Fibroblast of pulmonary artery (primary cell): Measurements from ENCODE around the gene ADARB2.

Source experiments
- DNase-seq: peaks from one replicate; pipeline ENCODE4 v3.0.0-alpha.2; 2010; ENCODE audit warnings: low read depth
- H3K4me3 ChIP-seq: replicated peaks from 2 replicates; pipeline ENCODE4 v1.5.1; 2011; ENCODE audit warnings: low read depth, mild to moderate bottlenecking, control low read depth, low read length, moderate library complexity
- TF ChIP-seq, protein P1 (sequence below): IDR thresholded peaks from 2 replicates; pipeline ENCODE4 v1.5.1; 2011; ENCODE audit warnings: mild to moderate bottlenecking, control low read depth, low read length, inconsistent platforms; ENCODE audit errors: missing control alignments

Gene ADARB2

DNA sequence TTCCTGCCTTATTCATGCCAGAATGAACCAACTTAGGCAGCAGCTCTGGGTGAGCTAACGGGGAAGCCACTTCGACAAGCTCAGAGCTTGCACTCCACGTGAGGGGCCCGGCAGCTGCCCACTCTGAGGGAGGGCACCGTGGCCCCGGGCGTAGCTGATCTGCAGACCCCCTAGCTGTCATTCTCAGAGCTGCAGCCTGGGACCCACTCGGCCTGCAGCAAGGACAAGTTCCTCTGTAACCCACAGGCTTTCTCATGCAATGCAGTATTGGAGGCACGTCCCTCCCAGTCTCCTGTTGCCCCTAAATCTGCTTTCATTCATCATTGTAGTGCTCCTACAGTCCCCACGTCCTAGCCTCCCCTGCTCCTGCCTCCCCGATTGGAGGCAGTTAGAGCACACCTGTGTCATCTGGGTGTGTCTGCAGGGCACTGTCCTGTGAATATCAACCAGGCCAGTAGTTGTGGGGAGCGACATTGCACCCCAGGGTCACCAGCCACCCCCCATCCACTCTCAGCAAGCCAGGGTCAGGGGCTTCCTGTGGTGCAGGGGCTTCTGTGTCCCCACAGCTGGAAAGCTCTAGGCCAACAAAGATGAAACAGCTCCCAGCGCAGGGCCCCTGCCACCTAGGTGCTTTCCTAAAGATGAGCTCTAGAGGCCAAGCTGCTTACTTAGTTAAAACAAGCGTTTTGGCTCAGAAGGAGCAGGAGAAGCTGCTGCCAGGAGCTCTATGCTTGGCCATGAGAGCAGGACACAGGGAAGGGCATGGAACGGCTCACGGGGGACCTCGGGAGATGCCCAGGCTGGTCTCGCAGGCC, 333.6 kb downstream of the ADARB2 start:
- H3K4me3 ChIP-seq = no peak overlapping the region
- no peak for DNase-seq
- TF ChIP-seq, protein P1, sequence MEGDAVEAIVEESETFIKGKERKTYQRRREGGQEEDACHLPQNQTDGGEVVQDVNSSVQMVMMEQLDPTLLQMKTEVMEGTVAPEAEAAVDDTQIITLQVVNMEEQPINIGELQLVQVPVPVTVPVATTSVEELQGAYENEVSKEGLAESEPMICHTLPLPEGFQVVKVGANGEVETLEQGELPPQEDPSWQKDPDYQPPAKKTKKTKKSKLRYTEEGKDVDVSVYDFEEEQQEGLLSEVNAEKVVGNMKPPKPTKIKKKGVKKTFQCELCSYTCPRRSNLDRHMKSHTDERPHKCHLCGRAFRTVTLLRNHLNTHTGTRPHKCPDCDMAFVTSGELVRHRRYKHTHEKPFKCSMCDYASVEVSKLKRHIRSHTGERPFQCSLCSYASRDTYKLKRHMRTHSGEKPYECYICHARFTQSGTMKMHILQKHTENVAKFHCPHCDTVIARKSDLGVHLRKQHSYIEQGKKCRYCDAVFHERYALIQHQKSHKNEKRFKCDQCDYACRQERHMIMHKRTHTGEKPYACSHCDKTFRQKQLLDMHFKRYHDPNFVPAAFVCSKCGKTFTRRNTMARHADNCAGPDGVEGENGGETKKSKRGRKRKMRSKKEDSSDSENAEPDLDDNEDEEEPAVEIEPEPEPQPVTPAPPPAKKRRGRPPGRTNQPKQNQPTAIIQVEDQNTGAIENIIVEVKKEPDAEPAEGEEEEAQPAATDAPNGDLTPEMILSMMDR = no peak

DNA sequence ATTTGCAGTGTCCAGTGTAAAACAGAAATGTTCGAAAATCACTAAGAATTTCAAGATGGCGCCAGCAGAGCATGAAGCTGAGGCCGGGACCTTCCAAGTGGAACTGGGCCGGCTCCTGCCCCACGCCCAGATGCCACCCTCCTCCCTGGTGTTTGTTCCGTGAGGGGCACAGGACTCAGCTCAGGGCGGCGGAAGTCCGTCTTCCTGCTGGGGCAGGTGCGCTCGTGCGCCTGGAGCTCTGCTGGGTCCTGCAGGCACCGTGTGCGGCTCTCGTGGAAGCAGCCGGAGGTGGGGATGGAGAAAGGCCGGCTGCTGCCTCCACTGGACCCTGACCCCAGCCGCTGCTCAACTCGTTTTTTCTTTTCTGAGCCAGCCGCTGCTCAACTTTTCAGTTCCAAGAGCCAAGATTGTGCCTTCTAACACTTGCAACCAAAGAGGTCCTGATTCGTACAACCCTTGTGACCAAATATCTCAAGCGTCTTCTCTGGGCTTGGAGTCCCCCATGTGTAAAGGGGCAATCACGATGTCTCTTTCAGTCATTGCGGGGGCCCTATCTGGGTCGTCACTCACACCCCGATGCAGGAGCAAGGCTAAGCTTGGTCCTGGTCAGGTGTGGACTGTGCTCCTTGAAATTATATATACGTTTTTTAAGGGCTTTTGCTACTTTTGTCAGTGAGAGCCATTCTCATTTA, 334.4 kb downstream of the ADARB2 start:
- no peak for DNase-seq
- no peak overlapping the region for H3K4me3 ChIP-seq
- TF ChIP-seq, protein P1 = no peak

DNA sequence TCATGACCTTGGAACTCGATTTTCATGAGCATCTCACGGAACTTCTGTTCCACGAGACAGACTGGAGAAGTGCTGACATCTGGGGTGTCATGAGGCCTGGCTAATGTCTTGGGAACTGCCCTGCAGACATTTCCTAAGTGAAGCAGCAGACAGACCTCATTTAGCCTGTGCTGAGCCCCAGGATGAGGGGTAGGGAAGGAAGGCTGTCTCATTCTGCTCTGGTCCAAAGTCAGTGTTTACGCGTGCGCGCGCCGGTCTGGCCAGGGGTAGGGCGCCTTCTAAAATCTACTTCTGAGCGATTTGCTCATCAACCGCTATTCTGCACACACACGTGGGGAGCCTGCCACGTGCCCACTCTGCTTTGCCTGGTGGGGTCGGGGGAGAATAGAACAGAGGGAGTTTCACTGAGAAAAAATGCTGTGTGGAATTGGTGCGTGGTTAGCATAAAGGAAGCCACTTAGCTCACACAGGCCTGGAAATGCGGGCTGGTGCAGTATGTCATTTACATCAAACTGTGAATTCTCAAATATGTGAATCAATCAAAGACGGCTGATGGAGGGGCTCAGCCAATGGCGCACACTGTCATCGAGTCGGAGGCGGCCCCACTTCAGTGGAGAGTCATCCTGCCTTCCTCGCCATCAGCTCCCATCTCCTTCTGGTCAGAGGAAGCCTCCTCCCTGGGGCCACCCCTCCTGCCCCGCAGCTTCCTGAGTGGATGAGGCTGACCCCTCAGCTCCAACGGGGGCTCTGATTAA, 335.1 kb downstream of the ADARB2 start:
- TF ChIP-seq, protein P1 = no peak
- no peak for DNase-seq
- no peak overlapping the region for H3K4me3 ChIP-seq

DNA sequence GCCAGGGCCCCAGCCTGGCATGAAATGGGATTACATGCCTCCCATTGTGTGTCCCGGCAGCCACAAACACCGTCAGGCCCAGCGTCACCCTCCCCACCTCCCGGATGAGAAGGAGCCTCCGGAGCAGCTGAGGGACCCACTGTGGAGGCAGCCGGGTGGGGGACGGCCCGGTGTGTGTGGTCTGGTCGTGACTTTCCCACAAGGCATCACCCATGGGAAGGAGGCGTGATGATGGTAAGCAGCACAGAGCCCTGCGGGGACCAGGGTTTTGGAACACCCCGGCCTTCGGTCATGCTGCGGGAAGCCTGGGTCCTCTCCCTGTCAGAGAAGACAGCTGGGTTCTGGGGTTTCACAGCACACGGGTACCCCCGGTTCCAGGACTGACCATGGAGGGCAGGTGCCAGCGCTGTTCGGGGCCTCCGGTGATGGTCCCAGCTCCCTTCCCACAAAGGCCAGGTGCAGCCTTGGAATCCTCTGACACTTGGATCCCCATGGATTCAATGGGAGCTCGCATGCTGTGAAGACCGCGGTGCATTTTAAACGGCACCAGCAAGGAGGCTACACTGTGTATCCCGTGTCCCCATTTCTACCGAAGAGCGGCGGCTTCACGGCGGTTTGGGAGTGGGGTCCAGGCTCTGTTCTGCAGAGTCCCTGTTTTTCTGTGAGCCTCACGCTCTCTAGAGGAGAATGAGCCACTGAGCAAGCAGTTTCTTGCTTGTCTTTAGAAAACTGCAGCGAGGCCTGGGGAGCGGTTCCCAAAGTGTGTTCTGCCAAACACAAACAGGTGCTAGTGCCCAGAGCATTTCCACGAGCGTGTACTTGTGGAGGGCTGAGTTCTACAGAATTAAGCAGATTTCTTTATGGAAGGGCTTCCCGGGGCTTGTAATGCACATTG, 336.0 kb downstream of the ADARB2 start:
- TF ChIP-seq, protein P1 = no peak
- DNase-seq = no peak
- no peak overlapping the region for H3K4me3 ChIP-seq

DNA sequence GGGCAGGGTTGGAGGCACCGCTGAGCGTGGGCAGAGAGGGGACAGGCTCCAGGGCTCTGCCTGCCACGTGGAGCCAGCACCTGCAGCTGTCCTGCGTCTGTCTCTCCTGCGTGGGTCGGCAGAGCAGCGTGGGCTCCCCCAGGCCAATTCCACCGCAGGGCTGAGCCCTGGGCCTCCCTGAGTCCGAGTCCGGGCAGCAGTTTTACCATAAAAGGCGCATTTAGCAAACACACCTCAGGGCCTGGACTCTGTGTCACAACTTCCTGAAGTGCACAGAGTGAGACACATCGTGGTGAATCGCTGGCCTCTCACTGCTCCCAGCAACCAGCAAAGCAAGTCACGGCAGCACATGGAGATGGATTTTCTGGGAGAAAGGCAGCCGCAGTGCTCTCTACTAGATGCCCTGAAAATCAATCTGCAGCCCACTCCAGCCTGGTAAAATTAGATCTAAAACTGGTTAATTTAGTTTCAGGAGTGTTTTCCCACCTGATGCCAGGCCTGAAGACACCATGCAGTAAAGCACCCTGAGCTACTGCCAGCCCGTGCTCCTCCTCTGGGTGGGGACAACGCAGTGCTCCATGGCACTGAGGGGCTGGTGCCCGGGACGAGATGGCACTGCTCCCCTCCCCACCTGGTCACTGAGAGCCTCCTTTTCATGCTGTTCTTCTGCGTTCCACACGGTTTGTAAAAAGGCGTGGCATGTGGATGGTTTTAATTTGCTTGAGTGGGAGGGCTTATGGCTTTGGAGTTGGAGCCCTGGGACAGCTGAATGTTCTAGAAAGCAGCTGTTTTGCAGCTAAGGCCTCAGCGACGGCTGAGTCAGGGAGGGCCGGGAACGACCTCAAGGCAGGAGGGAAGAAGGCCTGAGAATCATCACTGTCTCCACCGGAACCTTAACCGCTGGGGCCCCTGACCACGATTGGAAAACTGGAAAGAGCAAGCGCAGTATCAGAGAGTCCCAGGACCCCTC, 336.9 kb downstream of the ADARB2 start:
- DNase-seq = no peak
- no peak overlapping the region for H3K4me3 ChIP-seq
- TF ChIP-seq, protein P1 = no peak
